HepG2 (cell line): ENCODE measurements around the gene RAPGEF2. TPM values are rescaled to one million over a fixed set of nuclear protein-coding genes. Genes with fewer than 3 reads are reported as not detected.

Experiments
- ATAC-seq: fragments of 200-7000 bp; cut with Tn5 transposase; 3 replicates; pipeline ENCODE4 v1.9.1; 2020; ENCODE audit warnings: mild to moderate bottlenecking, moderate library complexity
- BruUV-seq: library from RNA; stranded (reverse); fragments of 400-500 nt; replicated peaks from 2 replicates; lab custom pipeline; 2021; lab: Mats Ljungman, UMichigan
- CTCF ChIA-PET: fragments of 300-600 bp; formaldehyde crosslinking; extraction: SDS; loops from one replicate; lab custom pipeline; 2021; ENCODE audit warnings: low total read pairs, inconsistent platforms, low intra/inter-chr PET ratio; lab: Yijun Ruan, JAX
- POLR2A ChIA-PET: fragments of 350-600 bp; sonication (Branson Sonifier 250); formaldehyde crosslinking; loops from one replicate; lab custom pipeline; 2020; ENCODE audit warnings: antibody characterized with exemption, inconsistent platforms; lab: Yijun Ruan, JAX
- DNase-seq: peaks from one replicate; pipeline ENCODE4 v3.0.0-alpha.2; 2015; ENCODE audit warnings: low spot score
- FAIRE-seq: peaks from 3 replicates; lab custom pipeline; 2011; peaks lifted over from hg19 to GRCh38; lab: Jason Lieb, UNC
- H2AFZ ChIP-seq: one replicate; pipeline ENCODE4 v1.6.1; 2011; ENCODE audit warnings: low read length, inconsistent platforms
- H3K27ac ChIP-seq: fragments of 300-600 bp; 3 replicates; pipeline ENCODE4 v1.8.0; 2011; ENCODE audit warnings: mixed run types, mild to moderate bottlenecking, mixed read lengths, low read length, inconsistent platforms; ENCODE audit not compliant: insufficient read depth; ENCODE audit errors: extremely low read length
- H3K27me3 ChIP-seq, 2 experiments: fragments of 200-600 bp in 1 of 2; 2 replicates in 1 of 2; 3 replicates in 1 of 2; pipeline versions ENCODE4 v1.6.0 to v1.8.0; 2011; ENCODE audit warnings: low read length in 2 of 2, mild to moderate bottlenecking in 2 of 2, moderate library complexity in 2 of 2, inconsistent platforms in 1 of 2; ENCODE audit not compliant: insufficient read depth in 2 of 2, control insufficient read depth in 1 of 2
- H3K36me3 ChIP-seq, 2 experiments: fragments of 200-600 bp in 1 of 2; replicated peaks in 1 of 2; 2 replicates in 1 of 2; 3 replicates in 1 of 2; pipeline versions ENCODE4 v1.5.1 to v1.8.0; 2011; ENCODE audit warnings: low read length in 2 of 2, inconsistent platforms in 1 of 2; ENCODE audit not compliant: insufficient read depth in 2 of 2, control insufficient read depth in 1 of 2
- H3K4me1 ChIP-seq: 2 replicates; pipeline ENCODE4 v1.5.1; 2012; ENCODE audit warnings: low read length, inconsistent platforms; ENCODE audit not compliant: insufficient read depth
- H3K4me2 ChIP-seq: 2 replicates; pipeline ENCODE4 v1.6.0; 2011; ENCODE audit warnings: low read depth, low read length, inconsistent platforms
- H3K4me3 ChIP-seq, 3 experiments: fragments of 200-600 bp in 1 of 3; sonication (generic), shearing (Covaris generic) in 1 of 3; replicated peaks in 1 of 3; 2 replicates each; pipeline ENCODE4 v1.5.1; 2011 to 2016; ENCODE audit warnings: low read length in 3 of 3, inconsistent platforms in 2 of 3, low read depth in 2 of 3, mild to moderate bottlenecking in 2 of 3, control low read depth in 1 of 3, mixed read lengths in 1 of 3; ENCODE audit not compliant: insufficient read depth in 1 of 3
- H3K79me2 ChIP-seq: one replicate; pipeline ENCODE4 v1.6.1; 2011; ENCODE audit warnings: low read length, inconsistent platforms; ENCODE audit not compliant: insufficient read depth
- H3K9ac ChIP-seq: 2 replicates; pipeline ENCODE4 v1.6.0; 2011; ENCODE audit warnings: mild to moderate bottlenecking, low read depth, low read length, inconsistent platforms; ENCODE audit not compliant: insufficient read depth
- H3K9me3 ChIP-seq: 2 replicates; pipeline ENCODE4 v1.5.1; 2012; ENCODE audit warnings: mild to moderate bottlenecking, low read length
- H4K20me1 ChIP-seq: 2 replicates; pipeline ENCODE4 v1.6.0; 2011; ENCODE audit warnings: inconsistent platforms, mild to moderate bottlenecking, low read length, moderate library complexity; ENCODE audit not compliant: insufficient read depth
- EHMT2 ChIP-seq: fragments of 200-600 bp; sonication (generic); IDR thresholded peaks from 2 replicates; pipeline ENCODE4 v1.7.0; 2017; ENCODE audit warnings: antibody characterized with exemption, low read depth, low read length, borderline replicate concordance
- FOXP1 ChIP-seq, 2 experiments: fragments of 450-650 bp in 1 of 2; IDR thresholded peaks; 2 replicates each; pipeline ENCODE4 v1.6.1; 2017 to 2018; ENCODE audit warnings: antibody characterized with exemption in 1 of 2
- MXI1 ChIP-seq: IDR thresholded peaks from 3 replicates; pipeline ENCODE4 v1.6.1; 2012; ENCODE audit warnings: low read depth, low read length, inconsistent platforms, borderline replicate concordance
- SMAD9 ChIP-seq: sonication (generic); formaldehyde crosslinking; IDR thresholded peaks from 2 replicates; pipeline ENCODE4 v1.5.1; 2020; ENCODE audit warnings: mild to moderate bottlenecking, missing genetic modification reagents
- ZKSCAN1 ChIP-seq: fragments of 150-350 bp; IDR thresholded peaks from 2 replicates; pipeline ENCODE4 v1.6.1; 2014; ENCODE audit warnings: low read length
- WGBS: methylation state at CpG from one replicate; pipeline ENCODE4 v1.1.6; 2017; ENCODE audit warnings: low lambda C conversion rate; 5-methylcytosine and 5-hydroxymethylcytosine counted together
- in situ Hi-C: cut with HindIII; loops from 2 replicates; pipeline ENCODE4 v1.10.0; 2017; ENCODE audit warnings: low pct_unique_long_range_greater_than_20kb; ENCODE audit not compliant: extremely low pct_ligation_motif_present
- intact Hi-C: fragments of 100-400 bp; cut with micrococcal nuclease; formaldehyde crosslinking; loops from one replicate; pipeline ENCODE4 v1.10.0; 2022; ENCODE audit not compliant: unreplicated experiment
- polyA plus RNA-seq, 8 experiments: library from polyadenylated mRNA; depleted of rRNA in 3 of 8; stranded (reverse) in 7 of 8; unstranded in 1 of 8; fragments of >200 nt; fragmentation: Illumina TruSeq in 4 of 8; extraction: Trizol in 4 of 8; gene quantifications; 2 replicates each; pipeline versions ENCODE4 v1.2.1 to v1.2.3, GENCODE V29; 2011 to 2016; ENCODE audit warnings: low read depth in 4 of 8, missing spikeins in 1 of 8, mixed read lengths in 1 of 8; ENCODE audit not compliant: insufficient read depth in 1 of 8
- total RNA-seq, 5 experiments: library from RNA; depleted of rRNA; stranded (reverse); fragments of >200 nt; fragmentation: Illumina TruSeq; extraction: Trizol; gene quantifications; 2 replicates each; pipeline ENCODE4 v1.2.3, GENCODE V29; 2016; ENCODE audit warnings: low read depth in 1 of 5
- TF ChIP-seq, protein P1 (sequence below): sonication (generic); formaldehyde crosslinking; IDR thresholded peaks from 2 replicates; pipeline ENCODE4 v1.5.1; 2020; ENCODE audit warnings: mild to moderate bottlenecking, missing genetic modification reagents, borderline replicate concordance
- TF ChIP-seq, protein P2 (sequence below): sonication (generic); formaldehyde crosslinking; IDR thresholded peaks from 2 replicates; pipeline ENCODE4 v1.4.0; 2020; ENCODE audit warnings: missing genetic modification reagents, borderline replicate concordance

Gene RAPGEF2
- total and polyA plus RNA-seq, 2 of the 13 experiments (the other 11 are each of a cell fraction or from before 2014, with no cell fraction given), result 19.2 to 23.0 TPM

DNA sequence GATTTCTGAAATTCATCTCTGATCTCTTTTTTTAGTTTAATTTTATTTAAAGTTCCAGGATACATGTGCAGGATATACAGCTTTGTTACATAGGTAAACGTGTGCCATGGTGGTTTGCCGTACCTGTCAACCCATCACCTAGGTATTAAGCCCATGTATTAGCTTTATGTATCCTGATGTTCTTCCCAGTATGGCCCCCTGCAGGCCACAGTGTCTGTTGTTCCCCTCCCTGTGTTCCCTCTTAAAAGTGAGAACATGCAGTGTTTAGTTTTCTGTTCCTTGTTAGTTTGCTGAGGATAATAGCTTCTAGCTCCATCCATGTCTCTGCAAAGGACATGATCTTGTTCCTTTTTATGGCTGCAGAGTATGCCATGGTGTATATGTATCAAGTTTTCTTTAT lies 153.2 kb downstream of the RAPGEF2 start:
- no peak overlapping the region for H3K27ac ChIP-seq
- in situ Hi-C loops, result no loop called here
- WGBS, result 91% methylated on average over 2 of the region's 2 CpGs
- BruUV-seq, result no TSS peak
- ChIA-PET CTCF (no interaction called here), POLR2A (no interaction called here)
- H4K20me1 ChIP-seq, result no peaks in the 10 kb centered on the region
- TF ChIP-seq SMAD9, result no peak
- TF ChIP-seq ZKSCAN1, result no peak
- no peaks in the 10 kb centered on the region for H3K9me3 ChIP-seq
- ATAC-seq, result peak; percentile 44; the same call in 1 of the 3 replicates
- no peaks in the 10 kb centered on the region for H3K79me2 ChIP-seq
- DNase-seq, result no peak
- H2AFZ ChIP-seq, result no peak overlapping the region
- no peak overlapping the region for H3K4me3 ChIP-seq
- H3K36me3 ChIP-seq, result no peaks in the 10 kb centered on the region
- H3K4me2 ChIP-seq, result no peak overlapping the region
- FAIRE-seq, result no peak
- peaks cover 12% of the 10 kb centered on the region for H3K4me1 ChIP-seq
- intact Hi-C loops, result no loop called here
- H3K9ac ChIP-seq, result no peak overlapping the region
- no peaks in the 10 kb centered on the region for H3K27me3 ChIP-seq

DNA sequence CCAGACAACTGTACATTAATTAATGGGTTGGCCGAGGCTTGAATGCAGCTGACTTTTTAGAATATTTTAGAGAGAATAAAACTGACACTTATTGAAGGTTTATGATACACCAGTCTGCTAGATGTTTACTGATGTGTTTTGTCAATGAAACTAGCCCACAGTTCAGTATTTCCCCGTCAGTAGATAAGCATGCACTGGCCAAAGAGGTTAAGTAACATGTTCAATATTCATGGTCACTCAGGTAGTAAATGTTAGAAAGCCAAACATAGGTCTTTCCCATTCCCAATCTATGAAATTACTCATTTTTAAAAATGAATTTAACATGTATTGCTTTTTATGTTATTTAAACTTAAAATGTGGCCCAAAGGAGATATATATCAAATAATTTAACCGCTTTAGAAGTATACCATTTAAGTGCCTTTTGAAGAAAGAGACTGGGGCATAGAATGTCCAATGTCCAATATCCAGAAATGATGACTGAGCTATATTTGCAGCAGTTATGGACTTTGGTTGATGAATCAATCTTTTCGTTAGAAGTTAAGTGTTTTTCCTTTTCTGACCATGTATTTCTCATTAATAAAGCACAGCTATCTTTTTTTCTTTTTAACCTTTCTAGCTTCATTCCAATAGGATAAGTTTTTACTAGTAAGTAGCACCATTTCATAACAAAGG lies 156.1 kb downstream of the RAPGEF2 start:
- POLR2A ChIA-PET, result no interaction called here
- no peaks in the 10 kb centered on the region for H3K79me2 ChIP-seq
- 65% methylated on average over 4 of the region's 4 CpGs for WGBS
- peak overlapping the region; percentile 18; the same call in 1 of the 2 replicates for H3K4me2 ChIP-seq
- ATAC-seq, result peak; percentile 94
- H3K27ac ChIP-seq, result peak overlapping the region; percentile 59
- H4K20me1 ChIP-seq, result no peaks in the 10 kb centered on the region
- CTCF ChIA-PET, result no interaction called here
- no peaks in the 10 kb centered on the region for H3K36me3 ChIP-seq
- no peaks in the 10 kb centered on the region for H3K9me3 ChIP-seq
- intact Hi-C loops (no loop called here), in situ Hi-C loops (no loop called here)
- no peak overlapping the region for H2AFZ ChIP-seq
- peaks cover 12% of the 10 kb centered on the region for H3K4me1 ChIP-seq
- DNase-seq, result no peak
- no peaks in the 10 kb centered on the region for H3K27me3 ChIP-seq
- FAIRE-seq, result no peak
- H3K4me3 ChIP-seq, result no peak overlapping the region
- no peak overlapping the region for H3K9ac ChIP-seq
- no TSS peak for BruUV-seq
- TF ChIP-seq EHMT2 (peak; percentile 71; the same call in 1 of the 2 replicates), FOXP1 (IDR thresholded peaks at IDR 0.05) (no peak), FOXP1 (CRISPR knock-in tag; IDR thresholded peaks at IDR 0.05) (0 out of 2 replicates have a peak, but pooled peaks have one; percentile 29), MXI1 (peak; percentile 37; the same call in 1 of the 3 replicates)
- TF ChIP-seq, protein P1, sequence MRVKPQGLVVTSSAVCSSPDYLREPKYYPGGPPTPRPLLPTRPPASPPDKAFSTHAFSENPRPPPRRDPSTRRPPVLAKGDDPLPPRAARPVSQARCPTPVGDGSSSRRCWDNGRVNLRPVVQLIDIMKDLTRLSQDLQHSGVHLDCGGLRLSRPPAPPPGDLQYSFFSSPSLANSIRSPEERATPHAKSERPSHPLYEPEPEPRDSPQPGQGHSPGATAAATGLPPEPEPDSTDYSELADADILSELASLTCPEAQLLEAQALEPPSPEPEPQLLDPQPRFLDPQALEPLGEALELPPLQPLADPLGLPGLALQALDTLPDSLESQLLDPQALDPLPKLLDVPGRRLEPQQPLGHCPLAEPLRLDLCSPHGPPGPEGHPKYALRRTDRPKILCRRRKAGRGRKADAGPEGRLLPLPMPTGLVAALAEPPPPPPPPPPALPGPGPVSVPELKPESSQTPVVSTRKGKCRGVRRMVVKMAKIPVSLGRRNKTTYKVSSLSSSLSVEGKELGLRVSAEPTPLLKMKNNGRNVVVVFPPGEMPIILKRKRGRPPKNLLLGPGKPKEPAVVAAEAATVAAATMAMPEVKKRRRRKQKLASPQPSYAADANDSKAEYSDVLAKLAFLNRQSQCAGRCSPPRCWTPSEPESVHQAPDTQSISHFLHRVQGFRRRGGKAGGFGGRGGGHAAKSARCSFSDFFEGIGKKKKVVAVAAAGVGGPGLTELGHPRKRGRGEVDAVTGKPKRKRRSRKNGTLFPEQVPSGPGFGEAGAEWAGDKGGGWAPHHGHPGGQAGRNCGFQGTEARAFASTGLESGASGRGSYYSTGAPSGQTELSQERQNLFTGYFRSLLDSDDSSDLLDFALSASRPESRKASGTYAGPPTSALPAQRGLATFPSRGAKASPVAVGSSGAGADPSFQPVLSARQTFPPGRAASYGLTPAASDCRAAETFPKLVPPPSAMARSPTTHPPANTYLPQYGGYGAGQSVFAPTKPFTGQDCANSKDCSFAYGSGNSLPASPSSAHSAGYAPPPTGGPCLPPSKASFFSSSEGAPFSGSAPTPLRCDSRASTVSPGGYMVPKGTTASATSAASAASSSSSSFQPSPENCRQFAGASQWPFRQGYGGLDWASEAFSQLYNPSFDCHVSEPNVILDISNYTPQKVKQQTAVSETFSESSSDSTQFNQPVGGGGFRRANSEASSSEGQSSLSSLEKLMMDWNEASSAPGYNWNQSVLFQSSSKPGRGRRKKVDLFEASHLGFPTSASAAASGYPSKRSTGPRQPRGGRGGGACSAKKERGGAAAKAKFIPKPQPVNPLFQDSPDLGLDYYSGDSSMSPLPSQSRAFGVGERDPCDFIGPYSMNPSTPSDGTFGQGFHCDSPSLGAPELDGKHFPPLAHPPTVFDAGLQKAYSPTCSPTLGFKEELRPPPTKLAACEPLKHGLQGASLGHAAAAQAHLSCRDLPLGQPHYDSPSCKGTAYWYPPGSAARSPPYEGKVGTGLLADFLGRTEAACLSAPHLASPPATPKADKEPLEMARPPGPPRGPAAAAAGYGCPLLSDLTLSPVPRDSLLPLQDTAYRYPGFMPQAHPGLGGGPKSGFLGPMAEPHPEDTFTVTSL, result peak; percentile 36; the same call in 1 of the 2 replicates
- TF ChIP-seq, protein P2, sequence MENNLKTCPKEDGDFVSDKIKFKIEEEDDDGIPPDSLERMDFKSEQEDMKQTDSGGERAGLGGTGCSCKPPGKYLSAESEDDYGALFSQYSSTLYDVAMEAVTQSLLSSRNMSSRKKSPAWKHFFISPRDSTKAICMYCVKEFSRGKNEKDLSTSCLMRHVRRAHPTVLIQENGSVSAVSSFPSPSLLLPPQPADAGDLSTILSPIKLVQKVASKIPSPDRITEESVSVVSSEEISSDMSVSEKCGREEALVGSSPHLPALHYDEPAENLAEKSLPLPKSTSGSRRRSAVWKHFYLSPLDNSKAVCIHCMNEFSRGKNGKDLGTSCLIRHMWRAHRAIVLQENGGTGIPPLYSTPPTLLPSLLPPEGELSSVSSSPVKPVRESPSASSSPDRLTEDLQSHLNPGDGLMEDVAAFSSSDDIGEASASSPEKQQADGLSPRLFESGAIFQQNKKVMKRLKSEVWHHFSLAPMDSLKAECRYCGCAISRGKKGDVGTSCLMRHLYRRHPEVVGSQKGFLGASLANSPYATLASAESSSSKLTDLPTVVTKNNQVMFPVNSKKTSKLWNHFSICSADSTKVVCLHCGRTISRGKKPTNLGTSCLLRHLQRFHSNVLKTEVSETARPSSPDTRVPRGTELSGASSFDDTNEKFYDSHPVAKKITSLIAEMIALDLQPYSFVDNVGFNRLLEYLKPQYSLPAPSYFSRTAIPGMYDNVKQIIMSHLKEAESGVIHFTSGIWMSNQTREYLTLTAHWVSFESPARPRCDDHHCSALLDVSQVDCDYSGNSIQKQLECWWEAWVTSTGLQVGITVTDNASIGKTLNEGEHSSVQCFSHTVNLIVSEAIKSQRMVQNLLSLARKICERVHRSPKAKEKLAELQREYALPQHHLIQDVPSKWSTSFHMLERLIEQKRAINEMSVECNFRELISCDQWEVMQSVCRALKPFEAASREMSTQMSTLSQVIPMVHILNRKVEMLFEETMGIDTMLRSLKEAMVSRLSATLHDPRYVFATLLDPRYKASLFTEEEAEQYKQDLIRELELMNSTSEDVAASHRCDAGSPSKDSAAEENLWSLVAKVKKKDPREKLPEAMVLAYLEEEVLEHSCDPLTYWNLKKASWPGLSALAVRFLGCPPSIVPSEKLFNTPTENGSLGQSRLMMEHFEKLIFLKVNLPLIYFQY (CRISPR knock-in tag), result no peak
